ENCODE measurements around the gene PSMD10. TPM values are rescaled to one million over a fixed set of nuclear protein-coding genes. Genes with fewer than 3 reads are reported as not detected.

Gene PSMD10
- total and polyA plus RNA-seq, 2 experiments from 2014 or later: 61.2 to 84.4 TPM

- WGBS (ENCODE audit: low lambda C conversion rate, missing lambda C conversion rate): 65% methylated on average over 4 of the region's 4 CpGs
- Histone ChIP-seq H3K4me2 (no peak overlapping the region), H3K36me3 (replicated peaks; ENCODE audit: insufficient read depth, low read depth) (no peaks in the 10 kb centered on the region), H2AFZ (no peak overlapping the region), H3K4me3 (no peak overlapping the region), H3K4me1 (ENCODE audit: insufficient read depth) (no peaks in the 10 kb centered on the region), H3K27me3 (no peaks in the 10 kb centered on the region), H3K9me3 (ENCODE audit: low read depth) (no peaks in the 10 kb centered on the region), H3K27ac (peak overlapping the region; percentile 2), H4K20me1 (ENCODE audit: insufficient read depth, poor library complexity, severe bottlenecking) (no peaks in the 10 kb centered on the region), H3K9me2 (replicated peaks; ENCODE audit: insufficient read depth) (no peaks in the 10 kb centered on the region), H3K79me2 (no peaks in the 10 kb centered on the region)
- no peak for TF ChIP-seq EZH2 (IDR thresholded peaks at IDR 0.05; ENCODE audit: borderline replicate concordance)
- no peak for TF ChIP-seq EZH2phosphoT487 (IDR thresholded peaks at IDR 0.05; ENCODE audit: low read depth, severe bottlenecking, unreplicated experiment)
- no peak for TF ChIP-seq CTCF (IDR thresholded peaks at IDR 0.05; ENCODE audit: poor library complexity)
- no peak for DNase-seq (ENCODE audit: low spot score)
Measured at GRCh38 chrX:108127152-108127551, 35.8 kb upstream of the PSMD10 start.

- Histone ChIP-seq H2AFZ (no peak overlapping the region), H3K27ac (peak overlapping the region; percentile 2), H3K27me3 (no peaks in the 10 kb centered on the region), H4K20me1 (ENCODE audit: insufficient read depth, poor library complexity, severe bottlenecking) (no peaks in the 10 kb centered on the region), H3K9me3 (ENCODE audit: low read depth) (no peaks in the 10 kb centered on the region), H3K4me3 (no peak overlapping the region), H3K79me2 (no peaks in the 10 kb centered on the region), H3K36me3 (replicated peaks; ENCODE audit: insufficient read depth, low read depth) (no peaks in the 10 kb centered on the region), H3K9me2 (replicated peaks; ENCODE audit: insufficient read depth) (no peaks in the 10 kb centered on the region), H3K4me2 (no peak overlapping the region), H3K4me1 (ENCODE audit: insufficient read depth) (no peaks in the 10 kb centered on the region)
- DNase-seq (ENCODE audit: low spot score): no peak
- 63% methylated on average over 2 of the region's 2 CpGs for WGBS (ENCODE audit: low lambda C conversion rate, missing lambda C conversion rate)
- no peak for TF ChIP-seq CTCF (IDR thresholded peaks at IDR 0.05; ENCODE audit: poor library complexity)
- no peak for TF ChIP-seq EZH2phosphoT487 (IDR thresholded peaks at IDR 0.05; ENCODE audit: low read depth, severe bottlenecking, unreplicated experiment)
- no peak for TF ChIP-seq EZH2 (IDR thresholded peaks at IDR 0.05; ENCODE audit: borderline replicate concordance)
Measured at GRCh38 chrX:108126661-108127060, 35.3 kb upstream of the PSMD10 start.

- Histone ChIP-seq H3K27me3 (no peaks in the 10 kb centered on the region), H3K4me1 (ENCODE audit: insufficient read depth) (no peaks in the 10 kb centered on the region), H4K20me1 (ENCODE audit: insufficient read depth, poor library complexity, severe bottlenecking) (no peaks in the 10 kb centered on the region), H3K9me2 (replicated peaks; ENCODE audit: insufficient read depth) (no peaks in the 10 kb centered on the region), H3K36me3 (replicated peaks; ENCODE audit: insufficient read depth, low read depth) (no peaks in the 10 kb centered on the region), H3K4me2 (no peak overlapping the region), H3K27ac (no peak overlapping the region), H2AFZ (no peak overlapping the region), H3K4me3 (no peak overlapping the region), H3K9me3 (ENCODE audit: low read depth) (no peaks in the 10 kb centered on the region), H3K79me2 (no peaks in the 10 kb centered on the region)
- 81% methylated on average over 3 of the region's 3 CpGs for WGBS (ENCODE audit: low lambda C conversion rate, missing lambda C conversion rate)
- no peak for TF ChIP-seq EZH2phosphoT487 (IDR thresholded peaks at IDR 0.05; ENCODE audit: low read depth, severe bottlenecking, unreplicated experiment)
- TF ChIP-seq CTCF (IDR thresholded peaks at IDR 0.05; ENCODE audit: poor library complexity): no peak
- no peak for DNase-seq (ENCODE audit: low spot score)
Measured at GRCh38 chrX:108123591-108124366, 32.4 kb upstream of the PSMD10 start.

All from hepatocyte (in vitro differentiated cells).